Peyer's patch (tissue), 4 donors: ENCODE results near the gene TMEM131L. TPM values are rescaled to one million over a fixed set of nuclear protein-coding genes. Genes with fewer than 3 reads are reported as not detected.
"Not testable (repeated sequence)": the region's sequence is repeated elsewhere in the genome, so short reads cannot be mapped to it uniquely, and the experiment has no call there.

ENCODE experiments used
- DNase-seq, 3 donors: peaks; one replicate each; pipeline ENCODE4 v3.0.0-alpha.2; 2017 to 2019
- H3K27ac ChIP-seq, 4 donors: fragments of 200-600 bp; sonication (generic); one replicate each; pipeline ENCODE4 v1.5.1; 2016 to 2019
- H3K27me3 ChIP-seq, 2 donors: fragments of 200-600 bp; sonication (generic); one replicate each; pipeline ENCODE4 v1.5.1; 2019
- H3K36me3 ChIP-seq, 3 donors: fragments of 200-600 bp; sonication (generic); one replicate each; pipeline ENCODE4 v1.5.1; 2016 to 2019
- H3K4me1 ChIP-seq, 4 donors: fragments of 200-600 bp; sonication (generic); one replicate each; pipeline ENCODE4 v1.5.1; 2016 to 2019
- H3K4me3 ChIP-seq, 4 donors: fragments of 200-600 bp; sonication (generic); 1 replicate in 3 of 4; 2 replicates in 1 of 4; pipeline ENCODE4 v1.5.1; 2016 to 2019; ENCODE audit warnings: mild to moderate bottlenecking in 1 of 4
- H3K9me3 ChIP-seq, 4 donors: fragments of 200-600 bp; sonication (generic); one replicate each; pipeline ENCODE4 v1.5.1; 2016 to 2019; ENCODE audit warnings: mild to moderate bottlenecking in 1 of 4
- CTCF ChIP-seq, 6 experiments: fragments of 450-650 bp in 4 of 6; fragments of 200-600 bp in 2 of 6; sonication (generic) in 1 of 6; IDR thresholded peaks; one replicate each; pipeline ENCODE4 v1.5.1; 2017 to 2019; ENCODE audit warnings: antibody characterized with exemption in 6 of 6, mild to moderate bottlenecking in 3 of 6, moderate library complexity in 1 of 6
- POLR2A ChIP-seq, 2 donors: fragments of 450-650 bp; IDR thresholded peaks; one replicate each; pipeline ENCODE4 v1.5.1; 2017; ENCODE audit warnings: antibody characterized with exemption in 2 of 2, mild to moderate bottlenecking in 2 of 2, moderate library complexity in 2 of 2
- total RNA-seq, 4 donors: library from RNA; depleted of rRNA; stranded (reverse); fragments of >200 nt; gene quantifications; one replicate each; pipeline ENCODE4 v1.1.0, GENCODE V29; 2016

The TMEM131L gene
- total RNA-seq, 4 donors from 2014 or later = 5.2 to 54.5 (median 7.0) TPM

- no peak for TF ChIP-seq POLR2A (IDR thresholded peaks at IDR 0.05)
- TF ChIP-seq CTCF (IDR thresholded peaks at IDR 0.05) = no peak
- Histone ChIP-seq H3K4me3 (no peak overlapping the region), H3K27ac (peak overlapping the region in 3 of 4 donors; percentile 46 to 67 (median 52)), H3K36me3 (no peaks in the 10 kb centered on the region), H3K27me3 (no peaks in the 10 kb centered on the region), H3K9me3 (no peaks in the 10 kb centered on the region), H3K4me1 (peaks cover 0 to 5% (median 0%) of the 10 kb centered on the region in 4 donors)
- no peak for DNase-seq
Observed at GRCh38 chr4:153450544-153450917, 15.6 kb upstream of the TMEM131L start.

GRCh38 chr4:153451145-153451544 lies 15.0 kb upstream of the TMEM131L start:
- not testable (repeated sequence) for H3K27ac ChIP-seq

GRCh38 chr4:153451911-153452657 lies 14.1 kb upstream of the TMEM131L start:
- TF ChIP-seq POLR2A (IDR thresholded peaks at IDR 0.05) (no peak), CTCF (IDR thresholded peaks at IDR 0.05) (no peak)
- no peak overlapping the region for H3K4me3 ChIP-seq
- H3K27me3 ChIP-seq = no peaks in the 10 kb centered on the region
- no peak for DNase-seq
- H3K27ac ChIP-seq = no peak overlapping the region
- no peaks in the 10 kb centered on the region for H3K36me3 ChIP-seq
- H3K4me1 ChIP-seq = peaks cover 0 to 5% (median 0%) of the 10 kb centered on the region in 4 donors
- H3K9me3 ChIP-seq = no peaks in the 10 kb centered on the region

More at GRCh38 chr4:153451145-153451544, 15.0 kb upstream of the TMEM131L start:
- H3K9me3 ChIP-seq, DNase-seq, H3K27me3 ChIP-seq, H3K4me1 ChIP-seq, H3K4me3 ChIP-seq, H3K36me3 ChIP-seq: not testable (repeated sequence)

GRCh38 chr4:153452658-153453378 lies 13.3 kb upstream of the TMEM131L start:
- Histone ChIP-seq H3K27me3 (no peaks in the 10 kb centered on the region), H3K27ac (no peak overlapping the region), H3K4me3 (no peak overlapping the region), H3K36me3 (no peaks in the 10 kb centered on the region), H3K9me3 (no peaks in the 10 kb centered on the region), H3K4me1 (peaks cover 0 to 5% (median 0%) of the 10 kb centered on the region in 4 donors)
- no peak for TF ChIP-seq POLR2A (IDR thresholded peaks at IDR 0.05)
- TF ChIP-seq CTCF (IDR thresholded peaks at IDR 0.05) = no peak
- no peak for DNase-seq

- H3K27ac ChIP-seq = no peak overlapping the region
Observed at GRCh38 chr4:153453402-153453801, 12.8 kb upstream of the TMEM131L start.

More at GRCh38 chr4:153453402-153453801, 12.8 kb upstream of the TMEM131L start:
- Histone ChIP-seq H3K4me3 (no peak overlapping the region), H3K36me3 (no peaks in the 10 kb centered on the region), H3K9me3 (no peaks in the 10 kb centered on the region), H3K4me1 (peaks cover 0 to 5% (median 0%) of the 10 kb centered on the region in 4 donors), H3K27me3 (no peaks in the 10 kb centered on the region)
- DNase-seq = no peak
- TF ChIP-seq POLR2A (IDR thresholded peaks at IDR 0.05) = no peak
- TF ChIP-seq CTCF (IDR thresholded peaks at IDR 0.05) = no peak
